K562 (cell line): ENCODE data around the gene SNX25. TPM values are rescaled to one million over a fixed set of nuclear protein-coding genes. Genes with fewer than 3 reads are reported as not detected.

ENCODE experiments used
- ATAC-seq: fragments of 200-7000 bp; cut with Tn5 transposase; 3 replicates; pipeline ENCODE4 v1.9.1; 2020; ENCODE audit warnings: moderate library complexity
- BruUV-seq: library from RNA; stranded (reverse); fragments of 400-500 nt; replicated peaks from 2 replicates; lab custom pipeline; 2021; lab: Mats Ljungman, UMichigan
- CTCF ChIA-PET: fragments of 300-600 bp; formaldehyde crosslinking; extraction: SDS; loops from one replicate; lab custom pipeline; 2021; ENCODE audit warnings: low intra/inter-chr PET ratio; lab: Yijun Ruan, JAX
- POLR2A ChIA-PET: fragments of 300-600, 350-650 bp; sonication (Branson Sonifier 250); formaldehyde crosslinking; extraction: SDS; loops from one replicate; lab custom pipeline; 2021; ENCODE audit warnings: antibody characterized with exemption, inconsistent platforms; lab: Yijun Ruan, JAX
- DNase-seq, 4 experiments: peaks; one replicate each; pipeline versions ENCODE4 v3.0.0 to v3.0.0-alpha.2; 2011 to 2018; ENCODE audit warnings: low spot score in 3 of 4, mixed read lengths in 3 of 4; ENCODE audit errors: extremely low read depth in 1 of 4
- FAIRE-seq: peaks from 2 replicates; lab custom pipeline; 2011; peaks lifted over from hg19 to GRCh38; lab: Jason Lieb, UNC
- H2AFZ ChIP-seq: 2 replicates; pipeline ENCODE4 v1.6.0; 2011; ENCODE audit warnings: low read depth, low read length, control low read depth, inconsistent platforms
- H3K27ac ChIP-seq: fragments of 200-600 bp; 3 replicates; pipeline ENCODE4 v1.8.0; 2011; ENCODE audit warnings: low read depth, mild to moderate bottlenecking, control low read depth, inconsistent platforms, low read length, moderate library complexity, mixed read lengths; ENCODE audit errors: extremely low read depth
- H3K27me3 ChIP-seq, 2 experiments: fragments of 300-600 bp in 1 of 2; 2 replicates in 1 of 2; 3 replicates in 1 of 2; pipeline versions ENCODE4 v1.6.0 to v1.8.0; 2011; ENCODE audit warnings: inconsistent platforms in 2 of 2, low read length in 2 of 2, mild to moderate bottlenecking in 1 of 2, mixed read lengths in 1 of 2, moderate library complexity in 1 of 2; ENCODE audit not compliant: control insufficient read depth in 2 of 2, insufficient read depth in 2 of 2
- H3K36me3 ChIP-seq: fragments of 300-600 bp; 3 replicates; pipeline ENCODE4 v1.8.0; 2011; ENCODE audit warnings: mild to moderate bottlenecking, low read length, inconsistent platforms; ENCODE audit not compliant: control insufficient read depth, insufficient read depth
- H3K4me1 ChIP-seq, 2 experiments: fragments of 200-600 bp in 1 of 2; replicated peaks in 1 of 2; 2 replicates in 1 of 2; 3 replicates in 1 of 2; pipeline versions ENCODE4 v1.5.1 to v1.8.0; 2011; ENCODE audit warnings: inconsistent platforms in 2 of 2, low read length in 2 of 2, mild to moderate bottlenecking in 1 of 2, mixed read lengths in 1 of 2, moderate library complexity in 1 of 2; ENCODE audit not compliant: control insufficient read depth in 2 of 2, insufficient read depth in 2 of 2
- H3K4me2 ChIP-seq: 2 replicates; pipeline ENCODE4 v1.6.1; 2011; ENCODE audit warnings: low read length, control low read depth, inconsistent platforms, mixed read lengths; ENCODE audit not compliant: insufficient read depth
- H3K4me3 ChIP-seq: fragments of 200-600 bp; sonication (generic), shearing (Covaris generic); 2 replicates; pipeline ENCODE4 v1.5.1; 2016; ENCODE audit warnings: control low read depth, inconsistent platforms
- H3K79me2 ChIP-seq: fragments of 200-600 bp; 3 replicates; pipeline ENCODE4 v1.8.0; 2011; ENCODE audit warnings: low read length, inconsistent platforms; ENCODE audit not compliant: control insufficient read depth, insufficient read depth
- H3K9ac ChIP-seq, 2 experiments: 2 replicates each; pipeline versions ENCODE4 v1.6.0 to v1.6.1; 2011; ENCODE audit warnings: low read depth in 2 of 2, low read length in 2 of 2, control low read depth in 1 of 2, inconsistent platforms in 1 of 2, mild to moderate bottlenecking in 1 of 2, mixed read lengths in 1 of 2; ENCODE audit not compliant: insufficient read depth in 1 of 2
- H3K9me1 ChIP-seq: one replicate; pipeline ENCODE4 v1.6.0; 2011; ENCODE audit warnings: inconsistent platforms, mild to moderate bottlenecking, low read length, moderate library complexity; ENCODE audit not compliant: control insufficient read depth, insufficient read depth
- H3K9me3 ChIP-seq: replicated peaks from 2 replicates; pipeline ENCODE4 v1.5.1; 2011; ENCODE audit warnings: low read depth, low read length, inconsistent platforms; ENCODE audit not compliant: control insufficient read depth, insufficient read depth
- H4K20me1 ChIP-seq: replicated peaks from 2 replicates; pipeline ENCODE4 v1.6.1; 2011; ENCODE audit warnings: low read length, inconsistent platforms, mixed read lengths; ENCODE audit not compliant: control insufficient read depth, insufficient read depth
- BRF1 ChIP-seq: IDR thresholded peaks from 3 replicates; pipeline ENCODE4 v1.6.1; 2011; ENCODE audit warnings: borderline replicate concordance, mild to moderate bottlenecking; ENCODE audit not compliant: insufficient read length; ENCODE audit errors: extremely low read depth
- CEBPG ChIP-seq, 3 experiments: fragments of 200-800 bp in 1 of 3; sonication (Bioruptor generic) in 1 of 3; sonication (generic) in 1 of 3; formaldehyde crosslinking in 1 of 3; IDR thresholded peaks in 2 of 3; conservative IDR thresholded peaks in 1 of 3; 2 replicates each; pipeline versions ENCODE4 v1.6.1 to v1.8.0; 2016 to 2022; ENCODE audit warnings: missing compliant biosample characterization in 2 of 3, missing genetic modification characterization in 2 of 3, mild to moderate bottlenecking in 1 of 3, missing genetic modification reagents in 1 of 3
- EWSR1 ChIP-seq: fragments of 450-650 bp; IDR thresholded peaks from 2 replicates; pipeline ENCODE4 v1.6.1; 2018; ENCODE audit warnings: borderline replicate concordance, mild to moderate bottlenecking, low read depth, moderate library complexity; ENCODE audit not compliant: partially characterized antibody
- GATA2 ChIP-seq: sonication (generic); formaldehyde crosslinking; IDR thresholded peaks from 2 replicates; pipeline ENCODE4 v1.4.0; 2020; ENCODE audit warnings: mild to moderate bottlenecking, missing genetic modification reagents
- MEIS2 ChIP-seq: fragments of 450-650 bp; IDR thresholded peaks from 2 replicates; pipeline ENCODE4 v1.6.1; 2014; ENCODE audit warnings: mild to moderate bottlenecking; ENCODE audit not compliant: partially characterized antibody
- SMARCC2 ChIP-seq: fragments of 450-650 bp; IDR thresholded peaks from 2 replicates; pipeline ENCODE4 v1.6.1; 2017; ENCODE audit warnings: antibody characterized with exemption, moderate library complexity, mild to moderate bottlenecking, low read depth
- SP2 ChIP-seq: IDR thresholded peaks from 2 replicates; pipeline ENCODE4 v1.6.1; 2011; ENCODE audit warnings: mild to moderate bottlenecking, low read depth, low read length, moderate library complexity; ENCODE audit not compliant: poor library complexity, severe bottlenecking; ENCODE audit errors: extremely low read depth
- SRSF7 ChIP-seq: fragments of 200-400 bp; formaldehyde crosslinking; optimal IDR thresholded peaks from 2 replicates; pipeline ENCODE3; 2017; ENCODE audit warnings: mild to moderate bottlenecking, low read depth, low read length
- YBX1 ChIP-seq: fragments of 450-650 bp; IDR thresholded peaks from 2 replicates; pipeline ENCODE4 v1.7.1; 2016; ENCODE audit warnings: mild to moderate bottlenecking
- ZNF134 ChIP-seq: fragments of 250-450 bp; sonication (Bioruptor Pico); conservative IDR thresholded peaks from 2 replicates; pipeline ENCODE4 v1.4.0; 2020
- WGBS: fragments of 100-300 bp; shearing (Covaris generic); methylation state at CpG from one replicate; pipeline ENCODE4 v1.1.6; 2016; ENCODE audit warnings: low coverage, mixed read lengths; ENCODE audit not compliant: insufficient coverage; ENCODE audit errors: missing lambda C conversion rate; 5-methylcytosine and 5-hydroxymethylcytosine counted together
- in situ Hi-C: fragments of 300-500 bp; cut with MboI; formaldehyde crosslinking; loops from 4 replicates; pipeline ENCODE4 v1.15.0; 2018; ENCODE audit warnings: inconsistent platforms, mixed read lengths
- intact Hi-C: fragments of 100-400 bp; cut with micrococcal nuclease; formaldehyde crosslinking; loops from 2 replicates; pipeline ENCODE4 v1.14.2; 2022
- polyA plus RNA-seq, 8 experiments: library from polyadenylated mRNA; depleted of rRNA in 4 of 8; stranded (reverse) in 5 of 8; unstranded in 3 of 8; fragments of >200 nt; fragmentation: Nextera tagmentation in 2 of 8; fragmentation: Illumina TruSeq in 1 of 8; extraction: Ambion mirVana in 2 of 8; extraction: Trizol in 1 of 8; gene quantifications; 2 replicates each; pipeline versions ENCODE4 v1.2.1 to v1.2.3, GENCODE V29; 2011 to 2014; ENCODE audit warnings: inconsistent platforms in 1 of 8, missing spikeins in 1 of 8
- total RNA-seq, 7 experiments: library from RNA; depleted of rRNA in 6 of 7; stranded (reverse); fragments of >200 nt in 6 of 7; fragmentation: Illumina TruSeq in 2 of 7; extraction: Trizol in 2 of 7; gene quantifications; 2 replicates each; pipeline versions ENCODE4 v1.2.1 to v1.2.3, GENCODE V29; 2011 to 2021; ENCODE audit warnings: low replicate concordance in 1 of 7
- TF ChIP-seq, protein P1 (sequence below): sonication (generic); formaldehyde crosslinking; IDR thresholded peaks from 2 replicates; pipeline ENCODE4 v1.8.0; 2022; ENCODE audit warnings: mild to moderate bottlenecking, low read depth, missing genetic modification reagents
- TF ChIP-seq, protein P2 (sequence below): fragments of 200-800 bp; sonication (Bioruptor generic); IDR thresholded peaks from 2 replicates; pipeline ENCODE4 v1.6.1; 2017; ENCODE audit warnings: missing genetic modification characterization, missing compliant biosample characterization

Gene SNX25
- total and polyA plus RNA-seq, 9 of the 15 experiments (the other 6 are each of a cell fraction or from before 2014, with no cell fraction given), result 2.5 to 23.4 (median 13.3) TPM

DNA sequence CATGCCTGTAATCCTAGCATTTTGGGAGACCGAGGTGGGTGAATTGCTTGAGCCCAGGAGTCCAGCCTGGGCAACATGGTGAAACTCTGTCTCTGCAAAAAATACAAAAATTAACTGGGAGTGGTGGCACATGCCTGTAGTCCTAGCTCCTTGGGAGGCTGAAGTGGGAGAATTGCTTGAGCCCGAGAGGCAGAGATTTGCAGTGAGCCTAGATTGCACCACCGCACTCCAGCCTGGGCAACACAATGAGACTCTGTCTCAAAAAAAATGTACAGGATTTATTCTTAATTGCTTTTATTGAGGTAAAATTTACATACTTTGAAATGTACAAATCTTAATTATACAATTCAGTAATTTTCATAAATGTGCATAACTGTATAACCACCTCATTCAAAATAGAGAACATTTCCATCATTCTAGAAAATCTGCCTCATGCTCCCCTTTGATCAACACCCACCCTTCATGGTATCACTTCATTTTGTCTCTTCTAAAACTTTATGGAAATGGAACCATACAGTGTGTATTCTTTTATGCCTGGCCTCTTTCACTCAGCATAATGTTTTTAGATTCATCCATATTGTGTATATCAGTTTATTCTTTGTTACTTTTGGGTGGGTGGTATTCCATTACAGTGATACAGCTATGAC, 39.1 kb downstream of the SNX25 start:
- no peak for FAIRE-seq
- no peak for ATAC-seq
- BruUV-seq, result no TSS peak
- CTCF ChIA-PET, result no interaction called here
- Histone ChIP-seq H3K9me3 (no peaks in the 10 kb centered on the region), H3K79me2 (no peaks in the 10 kb centered on the region), H4K20me1 (no peaks in the 10 kb centered on the region), H3K9me1 (no peaks in the 10 kb centered on the region), H3K27me3 (no peaks in the 10 kb centered on the region), H2AFZ (no peak overlapping the region), H3K9ac (no peak overlapping the region), H3K27ac (no peak overlapping the region), H3K36me3 (no peaks in the 10 kb centered on the region), H3K4me2 (no peak overlapping the region), H3K4me1 (no peaks in the 10 kb centered on the region; a peak in 2 of 5 replicates), H3K4me3 (no peak overlapping the region)
- in situ Hi-C loops, result no loop called here
- DNase-seq, result no peak
- POLR2A ChIA-PET, result no interaction called here
- no peak for TF ChIP-seq GATA2
- TF ChIP-seq SRSF7, result no peak
- TF ChIP-seq ZNF134 (CRISPR knock-in tag), result no peak
- no peak for TF ChIP-seq CEBPG (CRISPR knock-in tag; IDR thresholded peaks at IDR 0.05)
- TF ChIP-seq CEBPG (tag; conservative IDR thresholded peaks at IDR 0.05 in 1 of 2, IDR thresholded peaks at IDR 0.05 in 1 of 2), result no peak
- TF ChIP-seq YBX1, result no peak
- intact Hi-C loops, result loop anchor here (5.0 kb wide), 1 partner anchor 36 kb away; no protein-coding TSS in a partner anchor
- WGBS, result 100% methylated on average over 3 of the region's 3 CpGs

DNA sequence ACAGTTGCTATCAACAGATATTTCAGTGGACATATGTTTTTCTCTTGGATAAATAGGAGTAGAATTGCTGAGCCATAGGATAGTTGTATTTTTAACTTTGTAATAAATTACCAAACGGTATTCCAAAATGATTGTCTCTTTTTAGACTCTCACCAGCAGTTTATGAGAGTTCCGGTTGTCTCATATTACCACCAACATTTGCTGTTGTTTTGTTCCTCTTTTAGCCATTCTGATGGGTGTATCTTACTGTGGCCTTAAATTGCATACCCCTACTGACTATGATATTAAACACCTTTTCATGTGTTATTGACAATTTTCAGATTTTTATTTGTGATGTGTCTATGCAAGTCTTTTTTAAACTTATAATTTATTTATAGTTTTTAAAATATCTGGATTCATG, 39.7 kb downstream of the SNX25 start:
- BruUV-seq, result no TSS peak
- FAIRE-seq, result no peak
- no peak for TF ChIP-seq GATA2
- TF ChIP-seq, protein P1, sequence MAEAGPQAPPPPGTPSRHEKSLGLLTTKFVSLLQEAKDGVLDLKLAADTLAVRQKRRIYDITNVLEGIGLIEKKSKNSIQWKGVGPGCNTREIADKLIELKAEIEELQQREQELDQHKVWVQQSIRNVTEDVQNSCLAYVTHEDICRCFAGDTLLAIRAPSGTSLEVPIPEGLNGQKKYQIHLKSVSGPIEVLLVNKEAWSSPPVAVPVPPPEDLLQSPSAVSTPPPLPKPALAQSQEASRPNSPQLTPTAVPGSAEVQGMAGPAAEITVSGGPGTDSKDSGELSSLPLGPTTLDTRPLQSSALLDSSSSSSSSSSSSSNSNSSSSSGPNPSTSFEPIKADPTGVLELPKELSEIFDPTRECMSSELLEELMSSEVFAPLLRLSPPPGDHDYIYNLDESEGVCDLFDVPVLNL (CRISPR knock-in tag), result no peak
- TF ChIP-seq SP2, result no peak
- TF ChIP-seq, protein P2, sequence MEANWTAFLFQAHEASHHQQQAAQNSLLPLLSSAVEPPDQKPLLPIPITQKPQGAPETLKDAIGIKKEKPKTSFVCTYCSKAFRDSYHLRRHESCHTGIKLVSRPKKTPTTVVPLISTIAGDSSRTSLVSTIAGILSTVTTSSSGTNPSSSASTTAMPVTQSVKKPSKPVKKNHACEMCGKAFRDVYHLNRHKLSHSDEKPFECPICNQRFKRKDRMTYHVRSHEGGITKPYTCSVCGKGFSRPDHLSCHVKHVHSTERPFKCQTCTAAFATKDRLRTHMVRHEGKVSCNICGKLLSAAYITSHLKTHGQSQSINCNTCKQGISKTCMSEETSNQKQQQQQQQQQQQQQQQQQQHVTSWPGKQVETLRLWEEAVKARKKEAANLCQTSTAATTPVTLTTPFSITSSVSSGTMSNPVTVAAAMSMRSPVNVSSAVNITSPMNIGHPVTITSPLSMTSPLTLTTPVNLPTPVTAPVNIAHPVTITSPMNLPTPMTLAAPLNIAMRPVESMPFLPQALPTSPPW, result no peak
- no peak for TF ChIP-seq SMARCC2
- TF ChIP-seq EWSR1, result no peak
- TF ChIP-seq MEIS2, result no peak
- TF ChIP-seq BRF1, result no peak
- TF ChIP-seq, all 486 proteins: peak for 0
- Histone ChIP-seq H3K9ac (no peak overlapping the region), H3K27ac (no peak overlapping the region), H3K27me3 (no peaks in the 10 kb centered on the region), H3K9me1 (no peaks in the 10 kb centered on the region), H4K20me1 (no peaks in the 10 kb centered on the region), H3K36me3 (no peaks in the 10 kb centered on the region), H3K79me2 (no peaks in the 10 kb centered on the region), H2AFZ (no peak overlapping the region), H3K9me3 (no peaks in the 10 kb centered on the region), H3K4me3 (no peak overlapping the region), H3K4me2 (no peak overlapping the region), H3K4me1 (no peaks in the 10 kb centered on the region; a peak in 2 of 5 replicates)
- in situ Hi-C loops, result no loop called here
- DNase-seq, result no peak
- intact Hi-C loops, result loop anchor here (5.0 kb wide), 1 partner anchor 37 kb away; no protein-coding TSS in a partner anchor
- 39% methylated on average over 2 of the region's 2 CpGs for WGBS
- ChIA-PET CTCF (no interaction called here), POLR2A (no interaction called here)
- peak; percentile 57; the same call in 2 of the 3 replicates for ATAC-seq
